HepG2 (cell line): ENCODE measurements around the gene ZC3H14. TPM values are rescaled to one million over a fixed set of nuclear protein-coding genes. Genes with fewer than 3 reads are reported as not detected.

Experiments
- BCL3 ChIP-seq: sonication (generic); formaldehyde crosslinking; IDR thresholded peaks from 2 replicates; pipeline ENCODE4 v1.5.1; 2020; ENCODE audit warnings: mild to moderate bottlenecking, missing genetic modification reagents, moderate library complexity
- FOXA1 ChIP-seq, 2 experiments: fragments of 450-650 bp in 1 of 2; sonication (generic) in 1 of 2; formaldehyde crosslinking in 1 of 2; IDR thresholded peaks; 2 replicates each; pipeline versions ENCODE4 v1.4.0 to v1.6.1; 2016 to 2020; ENCODE audit warnings: missing genetic modification reagents in 1 of 2
- GTF2F1 ChIP-seq: fragments of 150-350 bp; IDR thresholded peaks from 2 replicates; pipeline ENCODE4 v1.6.1; 2014; ENCODE audit warnings: low read length
- GZF1 ChIP-seq: sonication (generic); formaldehyde crosslinking; IDR thresholded peaks from 2 replicates; pipeline ENCODE4 v1.5.1; 2020; ENCODE audit warnings: mild to moderate bottlenecking, missing genetic modification reagents
- HIC2 ChIP-seq: sonication (generic); formaldehyde crosslinking; IDR thresholded peaks from 2 replicates; pipeline ENCODE4 v1.9.0; 2022; ENCODE audit warnings: low read depth, missing genetic modification reagents
- JUNB ChIP-seq: sonication (generic); formaldehyde crosslinking; IDR thresholded peaks from 2 replicates; pipeline ENCODE4 v1.8.0; 2022; ENCODE audit warnings: missing genetic modification reagents, mild to moderate bottlenecking, borderline replicate concordance
- KLF12 ChIP-seq: sonication (generic); formaldehyde crosslinking; IDR thresholded peaks from 2 replicates; pipeline ENCODE4 v1.4.0; 2020; ENCODE audit warnings: missing genetic modification reagents, borderline replicate concordance
- NCOA5 ChIP-seq: sonication (generic); formaldehyde crosslinking; IDR thresholded peaks from 2 replicates; pipeline ENCODE4 v1.4.0; 2020; ENCODE audit warnings: missing genetic modification reagents
- NFIC ChIP-seq: IDR thresholded peaks from 2 replicates; pipeline ENCODE4 v1.6.1; 2012; ENCODE audit warnings: mild to moderate bottlenecking, low read length, inconsistent platforms
- SNRNP70 ChIP-seq: fragments of 200-400 bp; formaldehyde crosslinking; IDR thresholded peaks from 2 replicates; pipeline ENCODE4 v1.6.1; 2017; ENCODE audit warnings: mild to moderate bottlenecking, low read depth, low read length, moderate library complexity
- SOX13 ChIP-seq, 3 experiments: fragments of 450-650 bp in 1 of 3; sonication (generic) in 1 of 3; formaldehyde crosslinking in 1 of 3; IDR thresholded peaks in 2 of 3; conservative IDR thresholded peaks in 1 of 3; 2 replicates each; pipeline versions ENCODE4 v1.5.0 to v1.6.1; 2016 to 2020; ENCODE audit warnings: antibody characterized with exemption in 1 of 3, mild to moderate bottlenecking in 1 of 3, missing compliant biosample characterization in 1 of 3, missing genetic modification reagents in 1 of 3, moderate library complexity in 1 of 3
- TBX2 ChIP-seq: sonication (generic); formaldehyde crosslinking; IDR thresholded peaks from 2 replicates; pipeline ENCODE4 v1.5.0; 2020; ENCODE audit warnings: missing genetic modification reagents, mild to moderate bottlenecking, borderline replicate concordance
- TCF12 ChIP-seq, 2 experiments: fragments of 450-650 bp in 1 of 2; sonication (generic) in 1 of 2; formaldehyde crosslinking in 1 of 2; IDR thresholded peaks; 2 replicates each; pipeline versions ENCODE4 v1.6.1 to v1.8.0; 2017 to 2022; ENCODE audit warnings: antibody characterized with exemption in 1 of 2, mild to moderate bottlenecking in 1 of 2, missing genetic modification reagents in 1 of 2, moderate library complexity in 1 of 2
- TCF7L2 ChIP-seq: IDR thresholded peaks from 2 replicates; pipeline ENCODE4 v1.6.1; 2011; ENCODE audit warnings: mild to moderate bottlenecking, low read depth, low read length, moderate library complexity
- ZBTB49 ChIP-seq: sonication (generic); formaldehyde crosslinking; IDR thresholded peaks from 2 replicates; pipeline ENCODE4 v1.4.0; 2020; ENCODE audit warnings: missing genetic modification reagents, borderline replicate concordance
- ZFP62 ChIP-seq: sonication (generic); formaldehyde crosslinking; IDR thresholded peaks from 2 replicates; pipeline ENCODE4 v1.4.0; 2020; ENCODE audit warnings: missing genetic modification reagents
- ZNF143 ChIP-seq: sonication (generic); formaldehyde crosslinking; IDR thresholded peaks from 2 replicates; pipeline ENCODE4 v1.4.0; 2020; ENCODE audit warnings: missing genetic modification reagents
- ZNF468 ChIP-seq: sonication (generic); formaldehyde crosslinking; IDR thresholded peaks from 2 replicates; pipeline ENCODE4 v1.8.0; 2022; ENCODE audit warnings: mild to moderate bottlenecking, moderate library complexity, missing genetic modification reagents
- ZNF572 ChIP-seq: sonication (generic); formaldehyde crosslinking; IDR thresholded peaks from 2 replicates; pipeline ENCODE4 v1.5.1; 2020; ENCODE audit warnings: mild to moderate bottlenecking, missing genetic modification reagents
- ZNF577 ChIP-seq: sonication (generic); formaldehyde crosslinking; IDR thresholded peaks from 2 replicates; pipeline ENCODE4 v1.4.0; 2020; ENCODE audit warnings: mild to moderate bottlenecking, low read depth, missing genetic modification reagents, borderline replicate concordance
- ZNF674 ChIP-seq: sonication (generic); formaldehyde crosslinking; IDR thresholded peaks from 2 replicates; pipeline ENCODE4 v1.5.0; 2020; ENCODE audit warnings: low read depth, mild to moderate bottlenecking, missing genetic modification reagents
- ZNF747 ChIP-seq: sonication (generic); formaldehyde crosslinking; IDR thresholded peaks from 2 replicates; pipeline ENCODE4 v1.8.1; 2023; ENCODE audit warnings: missing genetic modification reagents, mild to moderate bottlenecking, borderline replicate concordance
- polyA plus RNA-seq, 8 experiments: library from polyadenylated mRNA; depleted of rRNA in 3 of 8; stranded (reverse) in 7 of 8; unstranded in 1 of 8; fragments of >200 nt; fragmentation: Illumina TruSeq in 4 of 8; extraction: Trizol in 4 of 8; gene quantifications; 2 replicates each; pipeline versions ENCODE4 v1.2.1 to v1.2.3, GENCODE V29; 2011 to 2016; ENCODE audit warnings: low read depth in 4 of 8, missing spikeins in 1 of 8, mixed read lengths in 1 of 8; ENCODE audit not compliant: insufficient read depth in 1 of 8
- total RNA-seq, 5 experiments: library from RNA; depleted of rRNA; stranded (reverse); fragments of >200 nt; fragmentation: Illumina TruSeq; extraction: Trizol; gene quantifications; 2 replicates each; pipeline ENCODE4 v1.2.3, GENCODE V29; 2016; ENCODE audit warnings: low read depth in 1 of 5

Gene ZC3H14
- total and polyA plus RNA-seq, 2 of the 13 experiments (the other 11 are each of a cell fraction or from before 2014, with no cell fraction given): 65.1 to 67.5 TPM

- no peak for TF ChIP-seq TCF12 (IDR thresholded peaks at IDR 0.05)
- peak; percentile 79 for TF ChIP-seq TCF12 (CRISPR knock-in tag; IDR thresholded peaks at IDR 0.05)
- no peak for TF ChIP-seq FOXA1 (IDR thresholded peaks at IDR 0.05)
- TF ChIP-seq FOXA1 (CRISPR knock-in tag; IDR thresholded peaks at IDR 0.05): no peak
- no peak for TF ChIP-seq SNRNP70
- TF ChIP-seq NCOA5: no peak
- TF ChIP-seq JUNB: peak; percentile 61
- peak; percentile 91 for TF ChIP-seq ZNF674 (CRISPR knock-in tag)
- peak; percentile 94 for TF ChIP-seq ZNF747 (CRISPR knock-in tag)
- TF ChIP-seq SOX13 (IDR thresholded peaks at IDR 0.05): no peak; the same call in 1 of the 2 replicates
- no peak; a peak in 1 of 4 replicates for TF ChIP-seq SOX13 (CRISPR knock-in tag; conservative IDR thresholded peaks at IDR 0.05 in 1 of 2, IDR thresholded peaks at IDR 0.05 in 1 of 2)
- TF ChIP-seq BCL3: peak; percentile 91
- no peak for TF ChIP-seq GZF1 (CRISPR knock-in tag)
- no peak; the same call in 1 of the 2 replicates for TF ChIP-seq ZNF143 (CRISPR knock-in tag)
- no peak for TF ChIP-seq NFIC
- TF ChIP-seq KLF12 (CRISPR knock-in tag): peak; percentile 48; the same call in 1 of the 2 replicates
- TF ChIP-seq TCF7L2: no peak
- TF ChIP-seq ZNF468 (CRISPR knock-in tag): no peak
- no peak for TF ChIP-seq GTF2F1
- TF ChIP-seq TBX2 (CRISPR knock-in tag): peak; percentile 84
- TF ChIP-seq ZFP62 (CRISPR knock-in tag): no peak
- 0 out of 2 replicates have a peak, but pooled peaks have one; percentile 80 for TF ChIP-seq ZNF577
- TF ChIP-seq HIC2 (CRISPR knock-in tag): no peak
- TF ChIP-seq ZNF572 (CRISPR knock-in tag): no peak
- TF ChIP-seq ZBTB49 (CRISPR knock-in tag): no peak
Measured at GRCh38 chr14:88562831-88563686, at the start of gene ZC3H14 (continued).
